K562 (cell line): ENCODE results near the gene ANKRD13B. TPM values are rescaled to one million over a fixed set of nuclear protein-coding genes. Genes with fewer than 3 reads are reported as not detected.
A peak's percentile ranks its signal among the peaks of the same experiment; 100 is the strongest.

Experiments
- ARNT ChIP-seq, 2 experiments: fragments of 450-650 bp; IDR thresholded peaks; 2 replicates each; pipeline ENCODE4 v1.6.1; 2016; ENCODE audit warnings: mild to moderate bottlenecking in 1 of 2
- ATF7 ChIP-seq: fragments of 450-650 bp; IDR thresholded peaks from 2 replicates; pipeline ENCODE4 v1.7.1; 2014; ENCODE audit warnings: mild to moderate bottlenecking, moderate library complexity
- CTBP1 ChIP-seq: fragments of 450-650 bp; IDR thresholded peaks from 2 replicates; pipeline ENCODE4 v1.6.1; 2016; ENCODE audit warnings: borderline replicate concordance
- DACH1 ChIP-seq: fragments of 450-650 bp; IDR thresholded peaks from 2 replicates; pipeline ENCODE4 v1.6.1; 2018; ENCODE audit not compliant: partially characterized antibody
- ETS2 ChIP-seq: IDR thresholded peaks from 2 replicates; pipeline ENCODE4 v1.6.1; 2016; ENCODE audit warnings: borderline replicate concordance, missing genetic modification characterization, mild to moderate bottlenecking, moderate library complexity, missing compliant biosample characterization; ENCODE audit not compliant: poor library complexity, severe bottlenecking
- FOSL1 ChIP-seq: fragments of 200-800 bp; sonication (Bioruptor generic); conservative IDR thresholded peaks from 2 replicates; pipeline ENCODE4 v1.6.1; 2016; ENCODE audit warnings: missing genetic modification characterization, missing compliant biosample characterization
- HNRNPH1 ChIP-seq: fragments of 200-400 bp; formaldehyde crosslinking; optimal IDR thresholded peaks from 2 replicates; pipeline ENCODE3; 2017; ENCODE audit warnings: low read depth, mild to moderate bottlenecking, low read length, moderate library complexity
- JUND ChIP-seq, 2 experiments: IDR thresholded peaks; 2 replicates in 1 of 2; 3 replicates in 1 of 2; pipeline ENCODE4 v1.6.1; 2011; ENCODE audit warnings: borderline replicate concordance in 2 of 2, low read depth in 2 of 2, low read length in 2 of 2, improper control_type of control experiment in 1 of 2, missing biosample characterization in 1 of 2, missing genetic modification characterization in 1 of 2, missing genetic modification reagents in 1 of 2
- MYC ChIP-seq, 2 experiments: fragments of 250-450 bp in 1 of 2; sonication (Bioruptor Pico) in 1 of 2; IDR thresholded peaks; 2 replicates each; pipeline versions ENCODE4 v1.5.1 to v1.6.1; 2012 to 2021; ENCODE audit warnings: low read depth in 2 of 2, borderline replicate concordance in 1 of 2, improper control_type of control experiment in 1 of 2, low read length in 1 of 2, mild to moderate bottlenecking in 1 of 2, moderate library complexity in 1 of 2
- TBP ChIP-seq: optimal IDR thresholded peaks from 2 replicates; pipeline ENCODE3; 2011; ENCODE audit warnings: low read depth, low read length, improper control_type of control experiment
- YY1 ChIP-seq, 3 experiments: IDR thresholded peaks; 2 replicates each; pipeline ENCODE4 v1.6.1; 2011; ENCODE audit warnings: low read length in 2 of 3, mild to moderate bottlenecking in 2 of 3, moderate library complexity in 2 of 3, borderline replicate concordance in 1 of 3, control low read depth in 1 of 3, low read depth in 1 of 3; ENCODE audit not compliant: insufficient read depth in 3 of 3, insufficient replicate concordance in 2 of 3, control insufficient read depth in 1 of 3, insufficient read length in 1 of 3; ENCODE audit errors: extremely low read depth in 1 of 3
- polyA plus RNA-seq, 8 experiments: library from polyadenylated mRNA; depleted of rRNA in 4 of 8; stranded (reverse) in 5 of 8; unstranded in 3 of 8; fragments of >200 nt; fragmentation: Nextera tagmentation in 2 of 8; fragmentation: Illumina TruSeq in 1 of 8; extraction: Ambion mirVana in 2 of 8; extraction: Trizol in 1 of 8; gene quantifications; 2 replicates each; pipeline versions ENCODE4 v1.2.1 to v1.2.3, GENCODE V29; 2011 to 2014; ENCODE audit warnings: inconsistent platforms in 1 of 8, missing spikeins in 1 of 8
- total RNA-seq, 7 experiments: library from RNA; depleted of rRNA in 6 of 7; stranded (reverse); fragments of >200 nt in 6 of 7; fragmentation: Illumina TruSeq in 2 of 7; extraction: Trizol in 2 of 7; gene quantifications; 2 replicates each; pipeline versions ENCODE4 v1.2.1 to v1.2.3, GENCODE V29; 2011 to 2021; ENCODE audit warnings: low replicate concordance in 1 of 7
- TF ChIP-seq, protein P1 (sequence below): fragments of 450-650 bp; IDR thresholded peaks from 2 replicates; pipeline ENCODE4 v1.6.1; 2017; ENCODE audit warnings: antibody characterized with exemption
- TF ChIP-seq, protein P2 (sequence below): sonication (generic); formaldehyde crosslinking; IDR thresholded peaks from 2 replicates; pipeline ENCODE4 v1.8.1; 2023; ENCODE audit warnings: mild to moderate bottlenecking, missing genetic modification reagents
- TF ChIP-seq, protein P3 (sequence below): sonication (generic); formaldehyde crosslinking; IDR thresholded peaks from 2 replicates; pipeline ENCODE4 v1.8.0; 2023; ENCODE audit warnings: missing genetic modification reagents, mild to moderate bottlenecking, borderline replicate concordance

Gene ANKRD13B
- total and polyA plus RNA-seq, 9 of the 15 experiments (the other 6 are each of a cell fraction or from before 2014, with no cell fraction given), result 0.15 to 28.1 (median 4.6) TPM

DNA sequence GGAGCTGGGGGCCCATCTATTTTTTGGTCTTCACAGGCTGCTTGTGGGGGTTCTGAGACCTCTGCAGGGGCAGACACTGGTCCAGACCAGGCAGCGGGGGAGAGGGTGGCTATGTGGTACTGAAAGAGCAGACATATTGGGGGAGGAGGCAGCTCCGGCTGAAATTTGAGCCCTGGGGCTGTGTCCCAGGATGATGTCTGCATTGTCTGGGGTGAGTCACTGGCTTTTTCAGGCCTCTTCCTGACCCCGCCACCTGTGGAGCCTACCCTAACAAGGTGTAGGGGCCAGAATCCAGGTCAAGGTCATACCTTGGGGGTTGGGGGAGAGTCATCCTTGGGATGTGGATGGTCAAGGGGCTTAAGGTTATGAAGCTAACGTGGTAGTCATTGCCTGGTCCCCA is 27.3 kb downstream of the ANKRD13B start (continued):
- peak; percentile 88 for TF ChIP-seq JUND (IDR thresholded peaks at IDR 0.05; ENCODE audit: borderline replicate concordance, low read depth, low read length)
- TF ChIP-seq JUND (tag; IDR thresholded peaks at IDR 0.05; ENCODE audit: borderline replicate concordance, low read depth, low read length), result peak; percentile 86; the same call in 2 of the 3 replicates
- no peak for TF ChIP-seq HNRNPH1
- no peak for TF ChIP-seq MYC (IDR thresholded peaks at IDR 0.05; ENCODE audit: low read depth, low read length)
- TF ChIP-seq MYC (CRISPR knock-in tag; IDR thresholded peaks at IDR 0.05; ENCODE audit: borderline replicate concordance, low read depth), result no peak
- TF ChIP-seq YY1 (IDR thresholded peaks at IDR 0.05; ENCODE audit: borderline replicate concordance in 1 of 3, control insufficient read depth in 1 of 3, extremely low read depth in 1 of 3, insufficient read depth in 3 of 3, insufficient read length in 1 of 3, insufficient replicate concordance in 2 of 3, low read depth in 1 of 3, low read length in 2 of 3), result peak in 1 of 3 experiments; percentile 67
- no peak for TF ChIP-seq DACH1
- no peak for TF ChIP-seq ETS2 (tag)
- peak; percentile 70 for TF ChIP-seq FOSL1 (tag)
- TF ChIP-seq CTBP1, result peak; percentile 67
- TF ChIP-seq ARNT (IDR thresholded peaks at IDR 0.05), result no peak
- TF ChIP-seq, protein P1, sequence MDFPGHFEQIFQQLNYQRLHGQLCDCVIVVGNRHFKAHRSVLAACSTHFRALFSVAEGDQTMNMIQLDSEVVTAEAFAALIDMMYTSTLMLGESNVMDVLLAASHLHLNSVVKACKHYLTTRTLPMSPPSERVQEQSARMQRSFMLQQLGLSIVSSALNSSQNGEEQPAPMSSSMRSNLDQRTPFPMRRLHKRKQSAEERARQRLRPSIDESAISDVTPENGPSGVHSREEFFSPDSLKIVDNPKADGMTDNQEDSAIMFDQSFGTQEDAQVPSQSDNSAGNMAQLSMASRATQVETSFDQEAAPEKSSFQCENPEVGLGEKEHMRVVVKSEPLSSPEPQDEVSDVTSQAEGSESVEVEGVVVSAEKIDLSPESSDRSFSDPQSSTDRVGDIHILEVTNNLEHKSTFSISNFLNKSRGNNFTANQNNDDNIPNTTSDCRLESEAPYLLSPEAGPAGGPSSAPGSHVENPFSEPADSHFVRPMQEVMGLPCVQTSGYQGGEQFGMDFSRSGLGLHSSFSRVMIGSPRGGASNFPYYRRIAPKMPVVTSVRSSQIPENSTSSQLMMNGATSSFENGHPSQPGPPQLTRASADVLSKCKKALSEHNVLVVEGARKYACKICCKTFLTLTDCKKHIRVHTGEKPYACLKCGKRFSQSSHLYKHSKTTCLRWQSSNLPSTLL, result no peak
- TF ChIP-seq, protein P2, sequence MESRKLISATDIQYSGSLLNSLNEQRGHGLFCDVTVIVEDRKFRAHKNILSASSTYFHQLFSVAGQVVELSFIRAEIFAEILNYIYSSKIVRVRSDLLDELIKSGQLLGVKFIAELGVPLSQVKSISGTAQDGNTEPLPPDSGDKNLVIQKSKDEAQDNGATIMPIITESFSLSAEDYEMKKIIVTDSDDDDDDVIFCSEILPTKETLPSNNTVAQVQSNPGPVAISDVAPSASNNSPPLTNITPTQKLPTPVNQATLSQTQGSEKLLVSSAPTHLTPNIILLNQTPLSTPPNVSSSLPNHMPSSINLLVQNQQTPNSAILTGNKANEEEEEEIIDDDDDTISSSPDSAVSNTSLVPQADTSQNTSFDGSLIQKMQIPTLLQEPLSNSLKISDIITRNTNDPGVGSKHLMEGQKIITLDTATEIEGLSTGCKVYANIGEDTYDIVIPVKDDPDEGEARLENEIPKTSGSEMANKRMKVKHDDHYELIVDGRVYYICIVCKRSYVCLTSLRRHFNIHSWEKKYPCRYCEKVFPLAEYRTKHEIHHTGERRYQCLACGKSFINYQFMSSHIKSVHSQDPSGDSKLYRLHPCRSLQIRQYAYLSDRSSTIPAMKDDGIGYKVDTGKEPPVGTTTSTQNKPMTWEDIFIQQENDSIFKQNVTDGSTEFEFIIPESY, result no peak
- no peak for TF ChIP-seq TBP
- TF ChIP-seq ATF7, result peak; percentile 51; the same call in 1 of the 2 replicates
- TF ChIP-seq, protein P3, sequence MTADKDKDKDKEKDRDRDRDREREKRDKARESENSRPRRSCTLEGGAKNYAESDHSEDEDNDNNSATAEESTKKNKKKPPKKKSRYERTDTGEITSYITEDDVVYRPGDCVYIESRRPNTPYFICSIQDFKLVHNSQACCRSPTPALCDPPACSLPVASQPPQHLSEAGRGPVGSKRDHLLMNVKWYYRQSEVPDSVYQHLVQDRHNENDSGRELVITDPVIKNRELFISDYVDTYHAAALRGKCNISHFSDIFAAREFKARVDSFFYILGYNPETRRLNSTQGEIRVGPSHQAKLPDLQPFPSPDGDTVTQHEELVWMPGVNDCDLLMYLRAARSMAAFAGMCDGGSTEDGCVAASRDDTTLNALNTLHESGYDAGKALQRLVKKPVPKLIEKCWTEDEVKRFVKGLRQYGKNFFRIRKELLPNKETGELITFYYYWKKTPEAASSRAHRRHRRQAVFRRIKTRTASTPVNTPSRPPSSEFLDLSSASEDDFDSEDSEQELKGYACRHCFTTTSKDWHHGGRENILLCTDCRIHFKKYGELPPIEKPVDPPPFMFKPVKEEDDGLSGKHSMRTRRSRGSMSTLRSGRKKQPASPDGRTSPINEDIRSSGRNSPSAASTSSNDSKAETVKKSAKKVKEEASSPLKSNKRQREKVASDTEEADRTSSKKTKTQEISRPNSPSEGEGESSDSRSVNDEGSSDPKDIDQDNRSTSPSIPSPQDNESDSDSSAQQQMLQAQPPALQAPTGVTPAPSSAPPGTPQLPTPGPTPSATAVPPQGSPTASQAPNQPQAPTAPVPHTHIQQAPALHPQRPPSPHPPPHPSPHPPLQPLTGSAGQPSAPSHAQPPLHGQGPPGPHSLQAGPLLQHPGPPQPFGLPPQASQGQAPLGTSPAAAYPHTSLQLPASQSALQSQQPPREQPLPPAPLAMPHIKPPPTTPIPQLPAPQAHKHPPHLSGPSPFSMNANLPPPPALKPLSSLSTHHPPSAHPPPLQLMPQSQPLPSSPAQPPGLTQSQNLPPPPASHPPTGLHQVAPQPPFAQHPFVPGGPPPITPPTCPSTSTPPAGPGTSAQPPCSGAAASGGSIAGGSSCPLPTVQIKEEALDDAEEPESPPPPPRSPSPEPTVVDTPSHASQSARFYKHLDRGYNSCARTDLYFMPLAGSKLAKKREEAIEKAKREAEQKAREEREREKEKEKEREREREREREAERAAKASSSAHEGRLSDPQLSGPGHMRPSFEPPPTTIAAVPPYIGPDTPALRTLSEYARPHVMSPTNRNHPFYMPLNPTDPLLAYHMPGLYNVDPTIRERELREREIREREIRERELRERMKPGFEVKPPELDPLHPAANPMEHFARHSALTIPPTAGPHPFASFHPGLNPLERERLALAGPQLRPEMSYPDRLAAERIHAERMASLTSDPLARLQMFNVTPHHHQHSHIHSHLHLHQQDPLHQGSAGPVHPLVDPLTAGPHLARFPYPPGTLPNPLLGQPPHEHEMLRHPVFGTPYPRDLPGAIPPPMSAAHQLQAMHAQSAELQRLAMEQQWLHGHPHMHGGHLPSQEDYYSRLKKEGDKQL (CRISPR knock-in tag), result no peak
